ENCODE data around the gene PCNX2.

Gene PCNX2

GRCh38 chr1:233327651-233328141 is 32.2 kb upstream of the PCNX2 start, which contains the start of gene MAP3K21 (continued):
- TF ChIP-seq REST (tag by site-specific recombination; IDR thresholded peaks at IDR 0.05) = 0 out of 2 replicates have a peak, but pooled peaks have one; percentile 17
- TF ChIP-seq ZNF660 (tag by site-specific recombination; IDR thresholded peaks at IDR 0.05) = 0 out of 2 replicates have a peak, but pooled peaks have one; percentile 46
- no peak for TF ChIP-seq MZF1 (tag by site-specific recombination; IDR thresholded peaks at IDR 0.05; ENCODE audit: borderline replicate concordance)
- TF ChIP-seq FEZF1 (tag by site-specific recombination; IDR thresholded peaks at IDR 0.05) = no peak
- TF ChIP-seq KLF17 (tag by site-specific recombination; IDR thresholded peaks at IDR 0.05) = 0 out of 2 replicates have a peak, but pooled peaks have one; percentile 36
- TF ChIP-seq ZNF747 (tag by site-specific recombination; IDR thresholded peaks at IDR 0.05) = no peak
- no peak for TF ChIP-seq ZNF16 (tag by site-specific recombination; IDR thresholded peaks at IDR 0.05; ENCODE audit: low read depth)
- peak; percentile 8; the same call in 1 of the 2 replicates for TF ChIP-seq ZNF692 (tag by site-specific recombination; IDR thresholded peaks at IDR 0.05)
- TF ChIP-seq ZNF324 (tag by site-specific recombination; IDR thresholded peaks at IDR 0.05) = no peak
- no peak for TF ChIP-seq INSM2 (tag by site-specific recombination; IDR thresholded peaks at IDR 0.05)
- TF ChIP-seq ZNF596 (tag by site-specific recombination; IDR thresholded peaks at IDR 0.05) = 0 out of 2 replicates have a peak, but pooled peaks have one; percentile 31
- TF ChIP-seq ZNF37A (tag by site-specific recombination; IDR thresholded peaks at IDR 0.05) = 0 out of 2 replicates have a peak, but pooled peaks have one; percentile 35
- TF ChIP-seq GFI1B (tag by site-specific recombination; IDR thresholded peaks at IDR 0.05) = no peak
- no peak for TF ChIP-seq ZNF426 (tag by site-specific recombination; IDR thresholded peaks at IDR 0.05)
- TF ChIP-seq ZNF239 (tag by site-specific recombination; IDR thresholded peaks at IDR 0.05) = no peak
- TF ChIP-seq ZNF248 (tag by site-specific recombination; IDR thresholded peaks at IDR 0.05) = no peak
- TF ChIP-seq ZEB2 (tag by site-specific recombination; IDR thresholded peaks at IDR 0.05) = no peak
- peak; percentile 22; the same call in 1 of the 2 replicates for TF ChIP-seq GLIS2 (tag by site-specific recombination; IDR thresholded peaks at IDR 0.05)
- no peak for TF ChIP-seq ZXDB (tag by site-specific recombination; IDR thresholded peaks at IDR 0.05)
- TF ChIP-seq ZSCAN16 (tag by site-specific recombination; IDR thresholded peaks at IDR 0.05) = no peak
- TF ChIP-seq ZSCAN5A (tag by site-specific recombination; IDR thresholded peaks at IDR 0.05) = no peak
- no peak for TF ChIP-seq ZNF623 (tag by site-specific recombination; IDR thresholded peaks at IDR 0.05)
- TF ChIP-seq HOXC10 (CRISPR knock-in tag; IDR thresholded peaks at IDR 0.05) = no peak
- no peak for TF ChIP-seq ZNF549 (tag by site-specific recombination; IDR thresholded peaks at IDR 0.05)
- TF ChIP-seq ZNF175 (tag by site-specific recombination; IDR thresholded peaks at IDR 0.05) = no peak
- TF ChIP-seq ZNF280D (tag by site-specific recombination; IDR thresholded peaks at IDR 0.05) = no peak
- peak; percentile 33; the same call in 1 of the 2 replicates for TF ChIP-seq ZNF398 (tag by site-specific recombination; IDR thresholded peaks at IDR 0.05)
